Left lung (tissue), 10 donors: ENCODE data around the gene DMD. TPM values are rescaled to one million over a fixed set of nuclear protein-coding genes. Genes with fewer than 3 reads are reported as not detected.

Source experiments
- ATAC-seq: fragments of 200-7000 bp; cut with Tn5 transposase; one replicate; pipeline ENCODE4 v1.9.1; 2020; ENCODE audit warnings: moderate library complexity
- DNase-seq, 4 donors: peaks; one replicate each; pipeline ENCODE4 v3.0.0-alpha.2; 2013 to 2020
- H3K27ac ChIP-seq, 2 donors: fragments of 200-600 bp; sonication (generic) in 1 of 2; one replicate each; pipeline versions ENCODE4 v1.5.0 to v1.8.0; 2020 to 2021
- H3K27me3 ChIP-seq, 2 donors: fragments of 200-600 bp; sonication (generic) in 1 of 2; one replicate each; pipeline versions ENCODE4 v1.5.0 to v1.8.0; 2020 to 2021
- H3K36me3 ChIP-seq, 2 donors: fragments of 200-600 bp; sonication (generic) in 1 of 2; one replicate each; pipeline versions ENCODE4 v1.5.0 to v1.8.0; 2020 to 2021
- H3K4me1 ChIP-seq, 2 donors: fragments of 200-600 bp; one replicate each; pipeline ENCODE4 v1.8.0; 2021
- H3K4me3 ChIP-seq, 2 donors: fragments of 200-600 bp; sonication (generic) in 1 of 2; one replicate each; pipeline versions ENCODE4 v1.5.0 to v1.8.0; 2020 to 2021; ENCODE audit warnings: mild to moderate bottlenecking in 1 of 2
- H3K9me3 ChIP-seq, 2 donors: fragments of 200-600 bp; sonication (generic) in 1 of 2; one replicate each; pipeline versions ENCODE4 v1.5.0 to v1.8.0; 2020 to 2021
- intact Hi-C, 2 donors: fragments of 100-400 bp; cut with DNase I; formaldehyde crosslinking; loops; one replicate each; pipeline versions ENCODE4 v1.11.2 to v1.14.2; 2022
- polyA plus RNA-seq, 6 donors: library from polyadenylated mRNA; unstranded; fragments of 120-200 nt; gene quantifications; one replicate each; pipeline ENCODE4 v1.2.1, GENCODE V29; 2013; ENCODE audit not compliant: insufficient read length in 6 of 6
- total RNA-seq, 2 donors: library from RNA; stranded (reverse); fragmentation: NEBNext Ultra II Directional; extraction: Animal tissue kit (Norgen Biotek cat#: 25700); gene quantifications; one replicate each; pipeline ENCODE4 v1.2.1, GENCODE V29; 2021
- TF ChIP-seq, protein P1 (sequence below), 2 donors: fragments of 200-600 bp; sonication (generic) in 1 of 2; IDR thresholded peaks; one replicate each; pipeline versions ENCODE4 v1.5.0 to v1.8.0; 2021; ENCODE audit warnings: antibody characterized with exemption in 2 of 2
- donor health status: DM: no; HTN: yes; CAD: no.
- donor health status: DM: no; HTN: no; CAD: no.

Gene DMD
- total and polyA plus RNA-seq, 8 donors: 16.6 to 68.8 (median 54.0) TPM

DNA sequence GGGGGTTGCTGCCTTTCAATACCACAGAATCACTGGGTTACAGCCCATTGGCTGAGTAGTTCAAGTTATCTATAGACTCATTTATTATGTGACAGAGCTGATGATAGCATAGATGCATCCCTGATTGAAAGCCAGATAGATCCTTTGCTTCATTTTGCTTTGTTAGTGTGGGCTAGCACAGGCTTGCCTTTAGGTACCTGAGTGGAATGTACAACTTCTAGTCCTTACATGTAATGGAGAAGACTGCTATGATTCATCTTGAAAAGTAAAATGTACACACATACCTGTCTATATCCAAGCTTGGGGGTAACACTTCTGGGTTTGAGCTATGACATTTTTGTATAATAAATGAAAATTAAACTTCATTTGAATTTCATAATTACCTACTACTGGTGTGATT is 1913.5 kb downstream of the DMD start:
- no peak overlapping the region for H3K27ac ChIP-seq
- intact Hi-C loops: no loop called here
- no peak overlapping the region for H3K4me3 ChIP-seq
- TF ChIP-seq, protein P1, sequence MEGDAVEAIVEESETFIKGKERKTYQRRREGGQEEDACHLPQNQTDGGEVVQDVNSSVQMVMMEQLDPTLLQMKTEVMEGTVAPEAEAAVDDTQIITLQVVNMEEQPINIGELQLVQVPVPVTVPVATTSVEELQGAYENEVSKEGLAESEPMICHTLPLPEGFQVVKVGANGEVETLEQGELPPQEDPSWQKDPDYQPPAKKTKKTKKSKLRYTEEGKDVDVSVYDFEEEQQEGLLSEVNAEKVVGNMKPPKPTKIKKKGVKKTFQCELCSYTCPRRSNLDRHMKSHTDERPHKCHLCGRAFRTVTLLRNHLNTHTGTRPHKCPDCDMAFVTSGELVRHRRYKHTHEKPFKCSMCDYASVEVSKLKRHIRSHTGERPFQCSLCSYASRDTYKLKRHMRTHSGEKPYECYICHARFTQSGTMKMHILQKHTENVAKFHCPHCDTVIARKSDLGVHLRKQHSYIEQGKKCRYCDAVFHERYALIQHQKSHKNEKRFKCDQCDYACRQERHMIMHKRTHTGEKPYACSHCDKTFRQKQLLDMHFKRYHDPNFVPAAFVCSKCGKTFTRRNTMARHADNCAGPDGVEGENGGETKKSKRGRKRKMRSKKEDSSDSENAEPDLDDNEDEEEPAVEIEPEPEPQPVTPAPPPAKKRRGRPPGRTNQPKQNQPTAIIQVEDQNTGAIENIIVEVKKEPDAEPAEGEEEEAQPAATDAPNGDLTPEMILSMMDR (IDR thresholded peaks at IDR 0.05): no peak
- no peaks in the 10 kb centered on the region for H3K4me1 ChIP-seq
- DNase-seq (no peak), ATAC-seq (no peak)
- no peaks in the 10 kb centered on the region for H3K9me3 ChIP-seq
- H3K27me3 ChIP-seq: no peaks in the 10 kb centered on the region
- no peaks in the 10 kb centered on the region for H3K36me3 ChIP-seq

DNA sequence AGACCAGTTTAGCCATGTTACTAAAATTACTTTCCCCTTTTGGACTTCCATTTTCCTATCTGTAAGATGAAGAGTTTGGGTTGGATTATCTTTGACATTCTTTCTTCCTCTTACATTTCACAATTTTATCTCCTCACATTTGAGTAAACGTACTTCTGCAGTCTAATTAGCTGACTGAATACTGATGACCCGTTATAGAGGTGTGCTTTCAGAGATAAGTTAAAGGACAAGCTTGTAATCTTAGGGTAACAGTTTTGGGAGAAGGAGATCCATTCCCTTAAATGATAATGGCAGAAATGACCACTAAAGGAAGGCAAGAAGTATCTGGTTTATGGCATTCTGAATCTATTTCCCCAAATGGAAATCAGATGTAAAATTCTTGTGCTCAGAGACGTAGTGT is 1916.9 kb downstream of the DMD start:
- no peaks in the 10 kb centered on the region for H3K4me1 ChIP-seq
- DNase-seq (no peak), ATAC-seq (no peak)
- H3K4me3 ChIP-seq: no peak overlapping the region
- intact Hi-C loops: no loop called here
- H3K9me3 ChIP-seq: no peaks in the 10 kb centered on the region
- TF ChIP-seq, protein P1 (IDR thresholded peaks at IDR 0.05): no peak
- H3K36me3 ChIP-seq: no peaks in the 10 kb centered on the region
- H3K27me3 ChIP-seq: no peaks in the 10 kb centered on the region
- H3K27ac ChIP-seq: no peak overlapping the region

DNA sequence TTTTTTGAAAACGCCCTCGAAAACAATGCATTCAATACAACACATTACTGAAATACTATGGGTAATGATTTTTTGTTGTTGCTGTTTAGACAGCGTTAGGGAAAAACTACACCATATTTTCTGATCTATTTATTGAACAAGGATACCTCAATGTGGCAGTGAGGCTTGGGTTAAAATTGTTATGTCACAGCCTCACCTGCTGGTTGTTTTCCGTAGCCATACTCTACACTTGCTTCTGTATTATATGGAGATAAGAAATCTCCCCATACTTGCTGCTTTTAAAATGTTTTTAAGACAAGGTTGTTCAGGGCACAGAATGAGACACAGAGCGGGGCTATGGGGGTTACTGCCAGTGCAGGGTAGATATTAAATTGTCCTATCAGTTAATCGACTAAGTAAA is 1917.9 kb downstream of the DMD start:
- Histone ChIP-seq H3K4me3 (no peak overlapping the region), H3K36me3 (no peaks in the 10 kb centered on the region), H3K9me3 (no peaks in the 10 kb centered on the region), H3K27me3 (no peaks in the 10 kb centered on the region), H3K27ac (no peak overlapping the region), H3K4me1 (no peaks in the 10 kb centered on the region)
- TF ChIP-seq, protein P1 (IDR thresholded peaks at IDR 0.05): no peak
- intact Hi-C loops: no loop called here
- ATAC-seq (no peak), DNase-seq (no peak)

DNA sequence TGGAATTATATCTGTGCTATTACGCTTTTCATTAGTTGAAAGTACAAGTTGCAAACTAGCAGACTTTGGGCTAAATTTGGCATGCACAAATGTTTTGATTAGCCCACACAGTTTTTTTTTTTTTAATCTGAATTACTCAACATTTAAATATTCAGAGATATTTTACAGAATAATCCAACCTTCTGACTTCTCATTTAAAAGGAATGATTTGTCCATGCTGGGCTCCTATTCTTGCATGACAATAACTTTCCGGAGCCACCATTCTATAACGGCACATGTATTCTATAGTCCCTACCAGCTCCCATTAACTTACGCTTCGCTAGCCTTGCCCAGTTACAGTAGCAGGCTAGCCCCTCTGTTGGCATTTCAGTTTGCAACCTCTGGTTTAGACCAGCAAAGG is 1920.2 kb downstream of the DMD start:
- ATAC-seq: no peak

DNA sequence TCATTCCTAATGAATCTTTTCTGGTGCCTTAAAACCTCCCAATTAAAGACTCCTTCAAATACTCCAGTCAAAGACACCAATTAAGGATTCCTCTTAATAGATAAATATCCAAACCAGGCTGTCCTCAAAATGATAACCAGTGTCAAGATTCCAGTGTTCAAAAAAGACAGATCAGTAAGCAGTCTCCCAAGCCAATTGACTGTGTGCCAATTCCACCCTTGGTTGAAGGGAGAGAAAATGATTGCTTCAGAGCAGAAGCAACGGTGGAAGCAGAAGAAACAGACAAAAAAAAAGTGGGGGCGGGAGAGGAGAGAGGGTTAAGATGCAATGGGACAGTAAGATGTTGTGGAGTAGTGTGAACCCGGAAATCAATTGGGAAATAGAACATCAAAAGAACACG is 1923.5 kb downstream of the DMD start:
- no peaks in the 10 kb centered on the region for H3K27me3 ChIP-seq
- no peaks in the 10 kb centered on the region for H3K4me1 ChIP-seq
- no peaks in the 10 kb centered on the region for H3K9me3 ChIP-seq
- H3K4me3 ChIP-seq: no peak overlapping the region
- TF ChIP-seq, protein P1 (IDR thresholded peaks at IDR 0.05): no peak
- no peak for ATAC-seq
- no peak overlapping the region for H3K27ac ChIP-seq
- intact Hi-C loops: no loop called here
- no peak for DNase-seq
- H3K36me3 ChIP-seq: no peaks in the 10 kb centered on the region

More for the DNA sequence above, 1920.2 kb downstream of the DMD start:
- TF ChIP-seq, protein P1 (IDR thresholded peaks at IDR 0.05): no peak
- H3K27me3 ChIP-seq: no peaks in the 10 kb centered on the region
- H3K4me1 ChIP-seq: no peaks in the 10 kb centered on the region
- H3K36me3 ChIP-seq: no peaks in the 10 kb centered on the region
- H3K27ac ChIP-seq: no peak overlapping the region
- no peak overlapping the region for H3K4me3 ChIP-seq
- no peak for DNase-seq
- intact Hi-C loops: no loop called here
- no peaks in the 10 kb centered on the region for H3K9me3 ChIP-seq
